Measurements from ENCODE around the gene NEDD8.

The NEDD8 gene

GRCh38 chr14:24232121-24232644 lies at the start of gene NEDD8:
NEDD8 (minus strand) TSS chr14:24232367; CDS start chr14:24232267, 100 bp downstream.
- DNase-seq (ENCODE audit: extremely low spot score), result peak; percentile 89
- TF ChIP-seq CTCF (IDR thresholded peaks at IDR 0.05; ENCODE audit: control extremely low read depth, extremely low read depth, low read depth, missing control alignments), result no peak
- CTCF ChIA-PET, result interaction anchor here (0.9 to 7.5 kb wide), 3 partner anchors 10 to 75 kb away, joined by 4 to 56 read pairs (median 15); partner anchors contain the start of genes DHRS1, NOP9 and TINF2
- POLR2A ChIA-PET, result interaction anchor here (1.2 kb wide), 1 partner anchor 10 kb away, joined by 4 read pairs; the partner anchor contains the start of gene TINF2

- no peak for DNase-seq (ENCODE audit: extremely low spot score)
- POLR2A ChIA-PET, result no interaction called here
- CTCF ChIA-PET, result interaction anchor here (1.7 to 13.3 kb wide), 7 partner anchors 10 to 66 kb away, joined by 6 to 121 read pairs (median 26); partner anchors contain the start of genes CIDEB, DHRS1, MDP1 and NOP9
- no peak for TF ChIP-seq CTCF (IDR thresholded peaks at IDR 0.05; ENCODE audit: control extremely low read depth, extremely low read depth, low read depth, missing control alignments)
Measured at GRCh38 chr14:24281636-24282035, 49.5 kb upstream of the NEDD8 start.

GRCh38 chr14:24280797-24281460 lies 48.8 kb upstream of the NEDD8 start:
- ChIA-PET POLR2A (interaction anchor here (1.1 kb wide), 1 partner anchor 30 kb away, joined by 3 read pairs; the partner anchor contains the start of gene LTB4R), CTCF (interaction anchor here (0.7 to 13.3 kb wide), 12 partner anchors 10 to 65 kb away, joined by 3 to 121 read pairs (median 8); partner anchors contain the start of genes CIDEB, DHRS1, MDP1 and NOP9)
- TF ChIP-seq CTCF (IDR thresholded peaks at IDR 0.05; ENCODE audit: control extremely low read depth, extremely low read depth, low read depth, missing control alignments), result no peak
- DNase-seq (ENCODE audit: extremely low spot score), result no peak

- DNase-seq (ENCODE audit: extremely low spot score), result peak; percentile 50
- TF ChIP-seq CTCF (IDR thresholded peaks at IDR 0.05; ENCODE audit: control extremely low read depth, extremely low read depth, low read depth, missing control alignments), result peak; percentile 11
- POLR2A ChIA-PET, result no interaction called here
- CTCF ChIA-PET, result interaction anchor here (0.7 to 13.3 kb wide), 12 partner anchors 10 to 63 kb away, joined by 3 to 121 read pairs (median 12); partner anchors contain the start of genes CIDEB, DHRS1, MDP1 and NOP9
Measured at GRCh38 chr14:24279301-24280186, 47.4 kb upstream of the NEDD8 start.

GRCh38 chr14:24278424-24278823 lies 46.3 kb upstream of the NEDD8 start:
- POLR2A ChIA-PET, result no interaction called here

More at GRCh38 chr14:24278424-24278823, 46.3 kb upstream of the NEDD8 start:
- CTCF ChIA-PET, result interaction anchor here (1.2 to 13.3 kb wide), 8 partner anchors 8 to 153 kb away, joined by 3 to 121 read pairs (median 20); partner anchors contain the start of genes CIDEB, DHRS1, MDP1 and NOP9
- no peak for DNase-seq (ENCODE audit: extremely low spot score)
- no peak for TF ChIP-seq CTCF (IDR thresholded peaks at IDR 0.05; ENCODE audit: control extremely low read depth, extremely low read depth, low read depth, missing control alignments)
